ENCODE data around the gene SCNN1A.

DNA sequence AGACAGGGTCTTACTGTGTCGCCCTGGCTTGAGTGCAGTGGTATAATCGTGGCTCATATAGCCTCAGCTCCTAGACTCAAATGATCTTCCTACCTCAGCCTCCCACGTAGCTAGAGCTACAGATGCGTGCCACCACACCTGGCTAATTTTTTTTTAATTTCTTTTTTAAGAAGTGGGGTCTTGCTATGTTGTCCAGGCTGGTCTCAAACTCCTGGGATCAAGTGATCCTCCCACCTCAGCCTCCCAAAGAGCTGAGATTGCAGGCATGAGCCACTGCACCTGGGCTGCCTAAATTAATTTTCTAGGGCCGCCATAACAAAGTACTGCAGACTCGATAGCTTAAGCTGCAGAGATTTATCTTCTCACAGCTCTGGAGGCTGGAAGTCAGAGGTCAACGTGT, 17.7 kb upstream of the SCNN1A start:
- TF ChIP-seq, protein P1, sequence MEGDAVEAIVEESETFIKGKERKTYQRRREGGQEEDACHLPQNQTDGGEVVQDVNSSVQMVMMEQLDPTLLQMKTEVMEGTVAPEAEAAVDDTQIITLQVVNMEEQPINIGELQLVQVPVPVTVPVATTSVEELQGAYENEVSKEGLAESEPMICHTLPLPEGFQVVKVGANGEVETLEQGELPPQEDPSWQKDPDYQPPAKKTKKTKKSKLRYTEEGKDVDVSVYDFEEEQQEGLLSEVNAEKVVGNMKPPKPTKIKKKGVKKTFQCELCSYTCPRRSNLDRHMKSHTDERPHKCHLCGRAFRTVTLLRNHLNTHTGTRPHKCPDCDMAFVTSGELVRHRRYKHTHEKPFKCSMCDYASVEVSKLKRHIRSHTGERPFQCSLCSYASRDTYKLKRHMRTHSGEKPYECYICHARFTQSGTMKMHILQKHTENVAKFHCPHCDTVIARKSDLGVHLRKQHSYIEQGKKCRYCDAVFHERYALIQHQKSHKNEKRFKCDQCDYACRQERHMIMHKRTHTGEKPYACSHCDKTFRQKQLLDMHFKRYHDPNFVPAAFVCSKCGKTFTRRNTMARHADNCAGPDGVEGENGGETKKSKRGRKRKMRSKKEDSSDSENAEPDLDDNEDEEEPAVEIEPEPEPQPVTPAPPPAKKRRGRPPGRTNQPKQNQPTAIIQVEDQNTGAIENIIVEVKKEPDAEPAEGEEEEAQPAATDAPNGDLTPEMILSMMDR (conservative IDR thresholded peaks at IDR 0.05; ENCODE audit: low read depth, low read length): no peak
- TF ChIP-seq MAZ (IDR thresholded peaks at IDR 0.05; ENCODE audit: borderline replicate concordance, low read depth, low read length): no peak
- no peak for TF ChIP-seq MXI1 (IDR thresholded peaks at IDR 0.05; ENCODE audit: borderline replicate concordance, low read depth, low read length)
- no peak for TF ChIP-seq POLR2A (IDR thresholded peaks at IDR 0.05; ENCODE audit: low read depth, low read length)
- TF ChIP-seq, protein P2, sequence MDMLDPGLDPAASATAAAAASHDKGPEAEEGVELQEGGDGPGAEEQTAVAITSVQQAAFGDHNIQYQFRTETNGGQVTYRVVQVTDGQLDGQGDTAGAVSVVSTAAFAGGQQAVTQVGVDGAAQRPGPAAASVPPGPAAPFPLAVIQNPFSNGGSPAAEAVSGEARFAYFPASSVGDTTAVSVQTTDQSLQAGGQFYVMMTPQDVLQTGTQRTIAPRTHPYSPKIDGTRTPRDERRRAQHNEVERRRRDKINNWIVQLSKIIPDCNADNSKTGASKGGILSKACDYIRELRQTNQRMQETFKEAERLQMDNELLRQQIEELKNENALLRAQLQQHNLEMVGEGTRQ (IDR thresholded peaks at IDR 0.05; ENCODE audit: low read depth, low read length): no peak
- no peak for TF ChIP-seq CHD1 (IDR thresholded peaks at IDR 0.05; ENCODE audit: low read depth, low read length)
- TF ChIP-seq RFX5 (IDR thresholded peaks at IDR 0.05; ENCODE audit: low read depth, low read length): no peak

Data from IMR-90 (cell line).